Skin epidermis (tissue), 12 donors: ENCODE measurements around the gene MICB.
A peak's percentile ranks its signal among the peaks of the same experiment; 100 is the strongest.
"Not testable (repeated sequence)": the region's sequence is repeated elsewhere in the genome, so short reads cannot be mapped to it uniquely, and the experiment has no call there.

ENCODE experiments used
- H3K27ac ChIP-seq, 21 experiments: fragments of 200-600 bp; sonication (generic) in 11 of 21; one replicate each; pipeline ENCODE4 v1.5.0; 2020; ENCODE audit warnings: mild to moderate bottlenecking in 3 of 21, inconsistent platforms in 2 of 21, moderate library complexity in 2 of 21
- H3K4me3 ChIP-seq, 7 experiments: fragments of 200-600 bp; sonication (generic) in 2 of 7; one replicate each; pipeline ENCODE4 v1.5.0; 2020; ENCODE audit warnings: inconsistent platforms in 2 of 7, mild to moderate bottlenecking in 2 of 7, moderate library complexity in 1 of 7

MICB gene

GRCh38 chr6:31534521-31535040 lies 36.6 kb downstream of the MICB start:
- H3K27ac ChIP-seq, result no peak overlapping the region
- H3K4me3 ChIP-seq, result no peak overlapping the region

- no peak overlapping the region for H3K4me3 ChIP-seq
- H3K27ac ChIP-seq, result no peak overlapping the region
Observed at GRCh38 chr6:31535538-31536324, 37.8 kb downstream of the MICB start.

- Histone ChIP-seq H3K27ac (peak overlapping the region in 1 of 21 experiments; percentile 98), H3K4me3 (peak overlapping the region in 2 of 7 experiments; percentile 6 to 76)
Observed at GRCh38 chr6:31538805-31539400, 41.0 kb downstream of the MICB start.

DNA sequence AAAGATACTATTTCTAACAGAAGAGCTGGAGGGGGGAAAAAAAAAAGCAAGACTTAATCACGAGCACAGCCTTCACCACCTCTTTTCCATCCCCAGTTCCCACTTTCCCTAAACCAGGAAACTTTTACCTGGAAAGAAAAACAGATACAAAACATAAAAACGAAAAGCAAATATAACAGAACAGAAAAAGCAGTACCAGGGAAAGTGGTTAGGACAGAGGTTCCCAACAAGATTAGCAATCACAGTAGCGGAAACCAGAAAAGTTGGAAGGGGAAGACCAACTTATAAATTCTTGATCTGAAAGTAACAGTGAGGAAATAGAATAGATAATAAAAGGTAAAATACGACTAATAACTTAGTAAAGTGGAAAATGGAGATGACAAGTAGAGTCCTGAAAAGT lies 42.7 kb downstream of the MICB start:
- Histone ChIP-seq H3K27ac (peak overlapping the region in 19 of 21 experiments; percentile 81 to 99 (median 95)), H3K4me3 (peak overlapping the region; percentile 49 to 82 (median 67))

DNA sequence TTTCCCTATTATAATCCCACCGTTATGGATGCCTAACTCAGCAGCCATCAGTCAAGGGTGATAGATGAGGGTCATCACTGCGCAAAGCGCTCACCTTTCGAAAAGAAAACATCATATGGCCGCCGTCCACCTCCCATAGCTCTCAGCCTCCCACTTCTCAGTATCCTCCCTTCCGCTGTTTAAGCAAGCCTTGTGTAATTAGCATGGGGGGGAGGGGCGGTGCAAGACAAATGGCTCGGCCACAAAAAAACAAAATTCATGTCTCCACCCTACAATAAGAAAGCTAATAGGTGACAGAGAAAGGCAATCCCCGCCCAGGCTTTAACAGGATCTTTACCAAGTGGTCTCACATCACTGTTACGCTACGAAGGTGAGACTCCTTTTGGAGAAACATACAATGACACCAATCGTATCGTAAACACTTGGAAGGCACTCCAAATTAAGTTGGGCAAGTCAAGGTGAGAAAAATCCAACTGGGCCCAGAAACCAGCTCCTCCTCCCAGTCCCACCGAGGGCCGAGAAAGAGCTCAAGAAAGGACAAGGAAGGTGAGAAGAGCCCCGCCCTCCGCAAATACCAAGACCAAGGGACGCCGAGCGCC lies 43.2 kb downstream of the MICB start:
- Histone ChIP-seq H3K4me3 (peak overlapping the region; percentile 49 to 82 (median 67)), H3K27ac (peak overlapping the region; percentile 80 to 99 (median 95))

- peak within 1 kb of the TSS; percentile 80 to 99 (median 95) for H3K27ac ChIP-seq
- H3K4me3 ChIP-seq, result peak within 1 kb of the TSS; percentile 49 to 82 (median 67)
Observed at GRCh38 chr6:31541658-31542521, 43.9 kb downstream of the MICB start, which contains the start of gene DDX39B. Gene DDX39B, minus strand, starts transcription at chr6:31542003. Its CDS starts 1,471 bp downstream, at chr6:31540532.

DNA sequence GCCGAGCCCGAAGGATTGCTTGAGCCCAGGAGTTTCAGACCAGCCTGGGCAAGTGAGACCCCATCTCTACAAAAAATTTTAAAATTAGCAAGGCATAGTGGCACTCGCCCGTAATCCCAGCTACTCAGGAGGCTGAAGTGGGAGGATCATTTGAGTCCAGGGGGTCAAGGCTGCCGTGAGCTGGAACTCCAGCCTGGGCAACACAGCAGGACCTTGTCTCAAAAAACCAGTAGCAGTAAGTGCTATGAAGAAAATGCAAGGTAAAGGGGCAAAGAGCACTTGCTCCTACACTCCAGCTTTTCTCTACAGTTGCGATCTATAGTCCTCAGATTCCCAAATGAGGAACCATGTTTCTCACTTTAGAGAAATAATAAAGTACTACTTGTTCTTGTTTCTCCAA lies 45.7 kb downstream of the MICB start:
- Histone ChIP-seq H3K4me3 (no peak overlapping the region), H3K27ac (no peak overlapping the region)

DNA sequence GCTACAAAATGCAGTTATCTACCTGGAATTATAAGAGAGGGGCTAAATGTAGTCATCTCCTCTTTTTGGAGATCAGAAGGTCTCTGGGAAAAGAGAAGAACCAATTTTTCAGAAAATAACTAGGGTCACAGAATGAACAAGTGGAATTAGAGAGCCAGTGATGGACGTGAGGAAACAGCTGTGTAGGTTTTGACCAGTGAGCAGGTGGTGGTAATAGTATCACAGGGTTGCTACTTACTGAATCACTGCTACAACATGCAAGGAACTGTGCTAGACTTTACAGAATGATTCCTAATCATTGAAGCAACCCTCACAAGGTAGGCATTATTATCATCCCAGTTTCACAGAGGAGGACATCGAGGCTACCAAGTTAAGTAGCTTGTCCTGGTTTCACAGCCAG lies 46.7 kb downstream of the MICB start:
- Histone ChIP-seq H3K27ac (no peak overlapping the region), H3K4me3 (no peak overlapping the region)

GRCh38 chr6:31545291-31545690 lies 47.3 kb downstream of the MICB start:
- H3K27ac ChIP-seq, result no peak overlapping the region
- no peak overlapping the region for H3K4me3 ChIP-seq

DNA sequence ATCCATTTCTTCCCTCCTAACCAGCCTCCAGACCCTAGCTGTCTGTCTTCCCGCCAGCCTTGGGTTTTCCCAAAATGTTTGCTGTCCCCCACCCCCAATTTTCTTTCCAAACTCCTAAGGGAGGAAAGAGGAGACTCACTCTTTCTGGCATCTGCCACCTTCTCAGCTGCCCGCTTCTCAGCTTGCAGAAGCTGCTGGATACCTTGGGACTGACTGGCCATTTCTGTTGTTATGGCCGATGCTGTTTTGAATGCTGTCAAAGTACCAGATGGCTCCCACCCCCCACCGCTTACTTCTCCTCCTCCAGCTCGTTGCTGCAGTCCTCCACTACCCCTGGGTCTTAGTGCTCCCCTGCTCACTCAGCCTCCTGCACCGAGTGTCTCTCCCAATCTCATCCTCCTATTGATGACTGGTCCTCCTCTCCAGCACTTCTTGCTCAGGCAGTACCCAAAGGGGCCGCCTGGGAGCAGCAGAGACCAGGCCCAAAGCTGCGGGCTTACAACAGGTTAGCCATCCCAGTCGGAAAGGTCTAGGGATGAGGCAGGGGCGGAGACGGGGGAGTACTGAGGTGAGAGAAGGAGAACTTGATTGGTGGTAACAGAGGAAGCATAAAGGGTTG lies 48.5 kb downstream of the MICB start, which contains the start of gene ATP6V1G2:
TSS of gene ATP6V1G2 (minus strand) at position 270 of the 619 bp plus-strand sequence. CDS start at position 221, 49 bp downstream.
- Histone ChIP-seq H3K4me3 (peak within 1 kb of the TSS; percentile 26 to 44 (median 34)), H3K27ac (peak within 1 kb of the TSS in 20 of 21 experiments; percentile 66 to 95 (median 83))

DNA sequence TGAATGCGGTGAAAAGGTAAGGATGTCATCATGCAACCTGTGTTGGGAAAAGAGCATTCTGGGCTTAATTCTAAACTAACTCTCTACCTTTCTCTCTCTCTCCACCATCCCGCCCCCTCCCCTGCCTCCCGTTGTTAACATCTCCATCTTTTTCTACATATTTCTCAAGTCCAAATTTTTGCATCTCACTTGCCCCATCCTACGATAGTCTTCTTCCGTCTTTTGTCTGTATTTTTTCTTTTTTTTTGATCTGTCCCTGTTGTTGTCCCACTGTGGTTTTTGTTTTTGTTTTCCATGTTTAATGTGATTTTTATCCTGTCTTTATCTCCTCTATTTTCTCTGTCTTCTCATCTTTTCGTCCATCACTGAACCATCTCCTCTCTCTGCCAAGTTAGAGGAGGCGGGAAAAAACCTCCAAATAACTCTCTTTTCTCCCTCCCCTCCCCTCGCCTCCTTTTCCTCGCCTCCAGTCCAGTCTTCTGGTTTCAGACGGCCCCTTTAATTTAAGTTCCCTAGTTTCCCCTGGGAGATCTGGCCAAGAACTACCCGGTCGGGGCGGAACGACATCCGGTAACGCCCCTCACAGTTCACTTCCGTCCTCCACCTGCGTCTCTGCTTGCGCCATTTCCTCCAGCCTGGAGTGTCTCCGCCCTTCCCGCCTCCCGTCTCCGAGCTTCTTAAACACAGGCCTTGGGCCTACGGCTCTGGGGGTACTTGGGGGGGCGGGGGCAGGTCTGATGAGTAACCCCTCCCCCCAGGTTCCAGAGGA lies 49.2 kb downstream of the MICB start, which contains the start of gene NFKBIL1:
TSS of gene NFKBIL1 (plus strand) at position 651 of the 769 bp plus-strand sequence. CDS start at position 738, 87 bp downstream.
- H3K4me3 ChIP-seq, result peak within 1 kb of the TSS; percentile 26 to 44 (median 34)
- peak within 1 kb of the TSS in 20 of 21 experiments; percentile 66 to 95 (median 83) for H3K27ac ChIP-seq

- Histone ChIP-seq H3K27ac (peak overlapping the region in 20 of 21 experiments; percentile 66 to 95 (median 83)), H3K4me3 (peak overlapping the region; percentile 26 to 44 (median 34))
Observed at GRCh38 chr6:31547727-31548543, 50.0 kb downstream of the MICB start.

DNA sequence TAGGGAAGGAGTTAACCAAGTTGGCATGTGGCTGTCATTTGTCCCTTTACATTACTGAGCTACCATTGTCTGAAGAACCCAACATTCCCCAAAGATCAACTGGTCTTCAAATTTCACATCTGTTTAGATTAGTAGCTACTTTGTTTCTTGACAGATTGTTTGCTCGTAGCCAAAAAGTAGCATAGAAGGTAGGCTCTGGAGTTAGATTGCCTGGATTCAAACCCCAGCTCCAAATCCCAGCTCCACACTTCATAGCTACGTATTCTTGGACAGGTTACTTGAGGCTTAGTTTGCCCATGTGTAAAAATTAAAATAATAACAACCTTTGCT lies 50.6 kb downstream of the MICB start:
- H3K27ac ChIP-seq, result peak overlapping the region in 16 of 21 experiments; percentile 66 to 95 (median 84)
- peak overlapping the region in 1 of 7 experiments; percentile 43 for H3K4me3 ChIP-seq

- not testable (repeated sequence) for H3K27ac ChIP-seq
Observed at GRCh38 chr6:31551371-31551770, 53.4 kb downstream of the MICB start.

GRCh38 chr6:31556307-31556706 lies 58.4 kb downstream of the MICB start:
- Histone ChIP-seq H3K4me3 (no peak overlapping the region), H3K27ac (peak overlapping the region in 5 of 21 experiments; percentile 5 to 59 (median 47))

More at GRCh38 chr6:31551371-31551770, 53.4 kb downstream of the MICB start:
- not testable (repeated sequence) for H3K4me3 ChIP-seq

- no peak overlapping the region for H3K4me3 ChIP-seq
- peak overlapping the region in 18 of 21 experiments; percentile 2 to 89 (median 73) for H3K27ac ChIP-seq
Observed at GRCh38 chr6:31557443-31558317, 59.7 kb downstream of the MICB start.
